Lower leg skin (tissue), 3 donors: ENCODE data around the gene ABCC4.

Experiments
- POLR2A ChIP-seq, 2 donors: fragments of 450-650 bp; IDR thresholded peaks; one replicate each; pipeline ENCODE4 v1.6.1; 2016 to 2017; ENCODE audit warnings: antibody characterized with exemption in 2 of 2, mild to moderate bottlenecking in 1 of 2, moderate library complexity in 1 of 2
- TF ChIP-seq, protein P1 (sequence below), 3 donors: fragments of 450-650 bp; IDR thresholded peaks; one replicate each; pipeline ENCODE4 v1.5.1; 2016; ENCODE audit warnings: antibody characterized with exemption in 3 of 3, mild to moderate bottlenecking in 3 of 3, moderate library complexity in 2 of 3

DNA sequence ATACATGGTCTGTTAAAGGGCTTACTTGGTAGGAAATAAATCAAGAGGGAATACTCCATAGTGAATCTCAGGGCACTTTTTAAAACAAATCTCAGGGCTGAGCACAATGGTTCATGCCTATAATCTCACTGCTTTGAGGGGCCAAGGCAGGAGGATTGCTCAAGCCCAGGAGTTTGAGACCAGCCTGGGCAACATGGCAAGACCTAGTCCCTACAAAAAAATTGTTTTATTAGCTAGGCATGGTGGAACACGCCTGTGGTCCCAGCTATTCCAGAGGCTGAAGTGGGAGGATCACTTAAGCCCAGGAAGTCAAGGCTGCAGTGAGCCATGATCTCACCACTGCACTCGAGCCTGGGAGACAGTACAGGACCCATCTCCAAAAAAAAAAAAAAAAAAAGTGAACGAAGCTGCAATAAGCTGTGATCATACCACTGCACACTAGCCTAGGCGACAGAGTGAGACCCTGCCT lies 25.2 kb downstream of the ABCC4 start:
- TF ChIP-seq, protein P1, sequence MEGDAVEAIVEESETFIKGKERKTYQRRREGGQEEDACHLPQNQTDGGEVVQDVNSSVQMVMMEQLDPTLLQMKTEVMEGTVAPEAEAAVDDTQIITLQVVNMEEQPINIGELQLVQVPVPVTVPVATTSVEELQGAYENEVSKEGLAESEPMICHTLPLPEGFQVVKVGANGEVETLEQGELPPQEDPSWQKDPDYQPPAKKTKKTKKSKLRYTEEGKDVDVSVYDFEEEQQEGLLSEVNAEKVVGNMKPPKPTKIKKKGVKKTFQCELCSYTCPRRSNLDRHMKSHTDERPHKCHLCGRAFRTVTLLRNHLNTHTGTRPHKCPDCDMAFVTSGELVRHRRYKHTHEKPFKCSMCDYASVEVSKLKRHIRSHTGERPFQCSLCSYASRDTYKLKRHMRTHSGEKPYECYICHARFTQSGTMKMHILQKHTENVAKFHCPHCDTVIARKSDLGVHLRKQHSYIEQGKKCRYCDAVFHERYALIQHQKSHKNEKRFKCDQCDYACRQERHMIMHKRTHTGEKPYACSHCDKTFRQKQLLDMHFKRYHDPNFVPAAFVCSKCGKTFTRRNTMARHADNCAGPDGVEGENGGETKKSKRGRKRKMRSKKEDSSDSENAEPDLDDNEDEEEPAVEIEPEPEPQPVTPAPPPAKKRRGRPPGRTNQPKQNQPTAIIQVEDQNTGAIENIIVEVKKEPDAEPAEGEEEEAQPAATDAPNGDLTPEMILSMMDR (IDR thresholded peaks at IDR 0.05): no peak
- TF ChIP-seq POLR2A (IDR thresholded peaks at IDR 0.05): no peak
